ENCODE measurements around the gene DDX1.
"Not testable (repeated sequence)": the region's sequence is repeated elsewhere in the genome, so short reads cannot be mapped to it uniquely, and the experiment has no call there.

Gene DDX1

DNA sequence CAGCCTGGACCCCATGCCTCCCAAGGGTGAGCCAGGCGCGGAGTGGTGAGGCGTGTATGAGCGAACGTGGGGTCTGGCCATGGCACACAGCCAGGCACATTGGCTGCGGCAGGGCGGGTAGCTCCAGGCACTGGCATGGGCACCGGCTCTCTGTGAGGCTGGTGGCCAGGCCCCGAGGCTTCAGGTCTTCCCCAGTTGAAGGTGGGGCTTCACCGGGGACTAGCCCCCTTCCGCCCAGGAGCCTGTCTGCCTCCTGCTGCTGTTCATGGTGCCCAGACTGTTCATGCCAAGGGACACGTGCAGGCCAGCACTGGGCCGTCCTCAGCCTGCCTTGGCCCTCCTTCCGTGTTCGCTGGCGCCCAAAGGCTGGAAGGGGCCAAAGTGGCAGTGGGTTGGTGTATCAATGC, 26.8 kb downstream of the DDX1 start:
- DNase-seq, result no peak

DNA sequence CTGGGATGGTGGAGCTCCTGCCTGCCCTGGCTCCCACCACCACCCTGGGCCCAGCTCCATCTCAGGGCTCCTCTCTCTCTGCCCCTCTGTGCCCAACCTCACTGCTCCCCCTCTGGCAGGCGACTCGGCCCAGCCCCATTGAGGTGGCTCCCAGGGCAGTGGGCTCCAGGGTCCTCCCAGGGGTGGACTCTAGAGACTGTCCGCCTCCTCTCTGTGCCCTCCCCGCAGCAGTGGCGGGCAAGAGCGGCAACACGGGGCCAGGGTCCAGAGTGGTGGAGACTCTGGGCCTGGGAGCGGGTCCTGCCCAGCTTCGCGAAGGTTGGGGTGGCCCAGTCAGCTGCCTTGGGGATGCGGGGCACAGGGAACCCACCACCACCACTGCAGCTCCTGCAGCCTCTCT, 27.4 kb downstream of the DDX1 start:
- no peak for DNase-seq

DNA sequence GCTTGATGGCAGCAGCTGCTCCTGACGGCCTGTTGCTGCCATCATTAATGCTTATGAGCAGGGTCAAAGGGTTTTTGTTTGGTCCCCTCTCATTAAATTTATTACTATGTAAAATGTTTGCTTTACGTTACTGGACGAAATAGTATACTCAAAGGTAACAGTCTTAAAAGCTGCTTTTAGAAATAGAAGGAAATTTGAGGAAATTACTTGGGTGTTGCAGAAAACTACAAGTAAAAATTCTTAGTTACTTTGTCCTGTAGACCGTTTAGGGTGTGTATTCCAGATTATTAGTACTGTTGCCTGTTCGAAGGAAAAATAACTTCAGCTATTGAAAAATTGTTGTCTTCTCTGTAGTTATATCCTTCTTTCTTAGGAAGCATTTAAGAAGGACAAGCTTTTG, 27.8 kb downstream of the DDX1 start:
- DNase-seq, result no peak

DNA sequence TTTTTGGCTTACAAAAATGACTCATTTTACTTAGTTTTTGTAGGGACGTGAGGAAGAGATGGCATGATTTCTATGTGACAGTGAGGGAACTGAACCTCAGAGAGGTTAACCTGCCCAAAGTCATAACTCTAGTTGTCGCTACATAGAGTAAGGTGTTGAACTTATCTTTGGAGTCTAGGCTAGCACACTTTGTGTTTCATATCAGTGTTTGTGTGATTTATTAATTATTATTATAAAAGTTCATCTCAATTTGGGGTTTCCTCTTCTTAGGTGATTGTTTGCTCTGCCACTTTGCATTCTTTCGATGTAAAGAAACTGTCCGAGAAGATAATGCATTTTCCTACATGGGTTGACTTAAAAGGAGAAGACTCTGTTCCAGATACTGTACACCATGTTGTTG, 28.3 kb downstream of the DDX1 start:
- no peak for DNase-seq

DNA sequence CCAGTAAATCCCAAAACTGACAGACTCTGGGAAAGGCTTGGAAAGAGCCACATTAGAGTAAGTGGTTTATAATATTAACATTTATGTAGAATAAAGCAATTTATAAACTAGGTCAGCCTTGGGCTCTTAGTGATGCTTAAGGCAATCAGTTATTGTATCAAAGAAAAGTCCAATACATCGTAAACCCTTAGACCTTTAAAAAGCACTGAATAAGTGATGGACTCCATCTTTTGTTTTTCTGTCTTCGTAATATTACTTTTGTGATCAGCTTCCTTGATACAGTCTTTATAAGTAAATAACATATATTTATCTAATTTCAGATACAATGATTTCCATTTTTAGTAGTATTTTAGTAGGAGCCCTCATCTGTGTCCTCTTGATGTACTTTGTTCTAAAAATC, 28.7 kb downstream of the DDX1 start:
- no peak for DNase-seq

DNA sequence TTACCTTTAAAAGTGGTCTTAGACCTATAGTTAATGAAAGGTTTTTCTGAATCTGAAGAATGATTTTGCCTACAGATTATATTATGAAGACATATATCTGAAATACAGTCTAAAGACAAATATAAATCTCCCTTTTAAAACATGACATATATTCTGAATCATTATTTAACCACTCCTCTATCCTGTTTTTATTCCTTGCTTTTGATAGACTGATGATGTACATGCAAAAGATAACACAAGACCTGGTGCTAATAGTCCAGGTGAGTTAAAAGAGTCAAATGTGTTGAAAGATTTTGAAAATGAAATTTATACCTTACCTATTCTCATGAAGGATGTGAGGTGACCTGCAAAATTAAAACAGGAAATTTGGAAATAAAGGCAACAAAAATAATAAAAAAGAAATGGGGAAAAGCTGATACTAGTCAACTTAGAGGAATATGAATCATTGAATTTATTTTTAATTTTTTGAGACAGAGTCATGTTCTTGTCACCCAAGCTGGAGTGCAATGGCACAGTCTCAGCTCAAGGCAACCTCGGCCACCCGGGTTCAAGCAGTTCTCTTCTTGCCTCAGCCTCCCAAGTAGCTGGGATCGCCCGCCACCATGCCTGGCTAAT, 29.3 kb downstream of the DDX1 start:
- DNase-seq, result no peak

DNA sequence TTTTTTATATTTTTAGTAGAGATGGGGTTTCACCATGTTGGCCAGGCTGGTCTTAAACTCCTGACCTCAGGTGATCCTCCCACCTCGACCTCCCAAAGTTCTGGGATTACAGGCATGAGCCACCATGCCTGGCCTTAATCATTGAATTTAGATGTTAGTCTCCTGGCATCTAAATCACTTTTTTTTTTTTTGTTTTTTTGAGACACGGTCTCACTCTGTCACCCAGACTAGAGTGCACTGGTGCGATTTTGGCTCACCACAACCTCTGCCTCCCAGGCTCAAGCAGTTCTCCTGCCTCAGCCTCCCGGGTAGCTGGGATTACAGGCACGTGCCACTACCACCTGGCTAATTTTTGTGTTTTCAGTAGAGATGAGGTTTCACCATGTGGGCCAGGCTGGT, 29.8 kb downstream of the DDX1 start:
- DNase-seq, result not testable (repeated sequence)

DNA sequence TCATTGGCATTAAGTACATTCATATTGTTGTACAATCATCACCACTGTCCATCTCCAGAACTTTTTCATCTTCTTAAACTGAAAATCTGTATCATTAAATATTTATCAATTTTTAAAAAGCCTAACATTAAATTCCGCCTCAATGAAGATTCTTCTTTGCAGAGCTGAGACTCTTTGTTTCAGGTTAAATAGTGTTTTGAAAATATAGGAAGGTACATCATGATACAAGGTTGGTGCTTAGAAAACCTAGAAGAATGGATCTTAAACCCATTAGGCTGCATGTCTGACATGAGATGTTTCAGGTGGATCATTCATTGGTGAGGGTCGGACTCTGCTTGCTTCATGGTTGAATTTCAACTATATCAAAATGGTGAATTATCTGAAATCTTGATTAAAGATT, 30.5 kb downstream of the DDX1 start:
- no peak for DNase-seq

DNA sequence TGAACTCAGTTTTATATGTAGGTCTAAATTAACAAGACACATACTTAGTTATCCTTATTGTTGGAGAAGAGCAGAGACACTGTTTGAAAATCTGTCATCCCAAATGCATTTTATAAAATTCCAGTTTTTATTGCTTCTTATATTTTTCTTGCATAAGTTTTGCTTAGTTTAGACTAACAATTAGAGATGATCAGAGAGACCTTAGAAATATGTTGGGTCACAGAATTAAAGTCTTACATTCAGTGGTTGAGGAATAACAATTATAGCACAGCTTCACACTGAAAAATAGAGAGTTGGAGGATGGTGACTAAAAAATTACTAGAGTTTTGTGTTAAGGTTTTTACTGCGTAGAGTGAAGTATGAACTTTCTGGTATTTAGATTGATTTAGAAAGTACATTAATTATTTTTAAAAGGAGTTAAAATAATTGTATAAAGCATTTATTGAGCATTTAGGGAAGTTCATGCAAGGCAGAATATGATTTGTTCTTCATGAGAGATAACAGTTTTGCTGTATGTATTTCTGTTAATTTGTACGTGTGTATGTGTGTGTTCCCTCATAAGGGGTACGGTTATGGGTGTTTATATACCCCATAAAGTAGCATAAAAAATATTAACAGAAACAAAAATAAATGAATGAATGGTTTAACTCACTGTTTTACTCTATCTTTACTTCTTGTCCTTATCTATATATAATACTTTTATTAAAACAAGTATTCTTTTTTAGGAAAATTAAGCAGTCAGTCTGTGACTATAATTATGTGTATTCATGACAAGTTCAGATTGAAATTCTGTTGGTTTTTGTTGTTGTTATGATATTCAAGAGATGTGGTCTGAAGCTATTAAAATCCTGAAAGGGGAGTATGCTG, 31.2 kb downstream of the DDX1 start:
- no peak for DNase-seq

DNA sequence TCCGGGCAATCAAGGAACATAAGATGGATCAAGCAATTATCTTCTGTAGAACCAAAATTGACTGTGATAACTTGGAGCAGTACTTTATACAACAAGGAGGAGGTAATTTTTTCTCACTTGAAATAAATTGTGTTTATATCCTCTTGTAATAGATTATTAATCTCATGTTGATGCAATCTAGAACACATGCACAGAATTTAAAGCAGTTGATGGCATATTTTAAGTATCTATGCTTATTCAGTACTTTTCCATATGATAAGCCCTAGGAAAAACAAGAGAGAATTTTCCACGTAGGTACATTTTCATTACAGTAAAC, 31.8 kb downstream of the DDX1 start:
- DNase-seq, result no peak

DNA sequence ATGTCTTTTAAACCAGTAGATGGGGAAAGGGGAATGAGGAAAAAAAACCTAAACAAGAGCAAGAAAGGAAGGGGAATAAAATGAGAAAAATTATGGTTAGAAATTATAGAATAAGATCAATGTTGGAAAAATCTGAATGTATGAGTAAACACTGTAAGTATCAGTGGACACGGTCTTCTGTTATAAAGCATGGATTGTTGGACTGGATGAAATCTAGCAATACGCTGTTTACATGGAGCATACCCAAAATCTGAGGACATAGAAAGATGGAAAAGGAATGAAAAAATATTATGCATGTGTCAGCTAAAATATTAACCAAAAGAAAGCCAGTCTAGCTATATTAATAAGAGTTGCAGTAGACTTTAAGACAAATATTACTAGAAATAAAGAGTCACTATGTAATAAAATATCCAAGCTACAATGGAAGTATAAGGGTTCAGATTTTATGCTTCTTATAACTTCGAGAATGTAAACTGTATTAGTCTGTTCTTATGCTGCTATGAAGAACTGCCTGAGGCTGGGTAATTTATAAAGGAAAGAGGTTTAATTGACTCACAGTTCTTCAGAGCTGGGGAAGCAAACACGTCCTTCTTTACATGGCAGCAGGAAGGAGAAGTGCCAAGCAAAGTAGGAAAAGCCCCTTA, 32.4 kb downstream of the DDX1 start:
- no peak for DNase-seq

DNA sequence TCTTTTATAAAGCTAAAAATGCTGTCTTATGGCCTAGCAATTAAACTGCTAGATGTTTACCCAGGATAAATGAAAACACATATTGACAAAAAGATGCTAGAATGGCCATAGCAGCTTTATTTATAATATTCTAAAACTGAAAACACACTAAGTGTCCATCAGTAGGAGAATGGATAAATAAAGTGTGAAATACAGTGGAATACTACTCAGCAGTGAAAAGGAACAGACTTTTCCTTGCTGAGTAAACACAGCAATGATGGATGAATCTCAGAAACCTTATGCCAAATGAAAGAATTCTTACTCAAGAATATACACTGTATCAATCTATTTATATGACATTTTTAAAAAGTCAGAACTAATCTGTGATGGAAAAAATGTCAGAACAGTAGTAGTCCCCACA, 33.2 kb downstream of the DDX1 start:
- DNase-seq, result no peak

DNA sequence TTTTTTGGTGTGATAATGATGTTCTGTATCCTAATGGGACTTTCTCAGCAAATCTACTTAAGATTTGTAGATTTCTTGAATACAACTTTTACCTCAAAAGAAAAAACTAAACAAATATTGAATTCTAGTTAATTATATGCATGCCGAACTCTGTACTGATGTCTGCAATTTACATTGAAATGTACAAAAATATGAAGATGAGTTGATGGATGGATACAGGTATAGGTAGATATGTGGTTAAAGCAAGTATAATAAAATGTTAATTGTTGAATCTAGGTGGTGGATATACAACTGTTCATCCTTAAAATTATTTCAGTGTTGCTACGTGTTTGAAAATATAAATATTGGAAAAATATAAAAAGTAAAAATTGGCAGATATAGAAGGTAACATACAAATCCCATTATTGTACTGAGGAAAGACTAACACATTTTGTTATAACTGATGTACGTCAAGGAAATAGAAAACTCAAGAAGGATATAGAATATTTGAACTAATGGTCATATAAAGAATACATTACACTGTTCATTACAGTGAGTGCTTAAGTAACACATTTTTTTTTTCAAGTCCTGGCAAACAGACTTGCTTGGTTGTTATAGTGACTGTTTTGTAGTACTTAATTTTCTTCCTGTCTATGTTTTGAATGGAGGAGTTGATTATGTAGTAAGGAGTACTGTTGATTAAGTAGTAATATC, 33.8 kb downstream of the DDX1 start:
- DNase-seq, result no peak

DNA sequence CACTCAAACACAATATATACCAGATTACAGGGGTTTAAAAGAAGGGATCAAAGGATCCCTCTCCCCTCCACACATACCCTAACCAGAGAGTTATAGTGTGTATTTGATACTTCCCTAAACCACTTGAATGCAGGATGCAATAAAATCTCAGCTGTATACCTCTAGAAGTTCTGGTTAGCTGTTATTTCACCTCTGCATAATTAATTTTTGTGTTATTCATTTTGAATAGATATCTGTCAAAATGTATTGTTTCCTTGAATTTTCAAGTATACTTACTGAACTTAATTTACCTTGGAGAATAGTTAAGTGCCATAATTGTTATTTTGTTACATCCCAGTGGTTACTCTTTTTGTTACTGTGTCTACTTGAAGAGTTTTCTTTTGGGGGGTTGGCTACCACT, 34.5 kb downstream of the DDX1 start:
- no peak for DNase-seq

DNA sequence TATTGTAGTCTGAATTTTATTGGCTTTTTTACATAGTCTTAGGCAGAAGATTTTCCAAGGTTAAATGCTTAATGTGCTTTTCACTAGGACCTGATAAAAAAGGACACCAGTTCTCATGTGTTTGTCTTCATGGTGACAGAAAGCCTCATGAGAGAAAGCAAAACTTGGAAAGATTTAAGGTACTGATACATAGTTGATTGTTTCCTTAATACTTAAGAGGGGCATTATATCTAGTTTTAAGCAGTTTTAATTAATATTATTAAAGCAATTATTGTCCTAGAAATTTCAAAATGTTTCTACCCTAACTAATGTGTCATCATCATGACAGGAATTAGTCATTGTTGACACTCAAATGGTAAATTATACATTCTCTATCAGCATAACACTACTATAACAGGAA, 35.3 kb downstream of the DDX1 start:
- no peak for DNase-seq

DNA sequence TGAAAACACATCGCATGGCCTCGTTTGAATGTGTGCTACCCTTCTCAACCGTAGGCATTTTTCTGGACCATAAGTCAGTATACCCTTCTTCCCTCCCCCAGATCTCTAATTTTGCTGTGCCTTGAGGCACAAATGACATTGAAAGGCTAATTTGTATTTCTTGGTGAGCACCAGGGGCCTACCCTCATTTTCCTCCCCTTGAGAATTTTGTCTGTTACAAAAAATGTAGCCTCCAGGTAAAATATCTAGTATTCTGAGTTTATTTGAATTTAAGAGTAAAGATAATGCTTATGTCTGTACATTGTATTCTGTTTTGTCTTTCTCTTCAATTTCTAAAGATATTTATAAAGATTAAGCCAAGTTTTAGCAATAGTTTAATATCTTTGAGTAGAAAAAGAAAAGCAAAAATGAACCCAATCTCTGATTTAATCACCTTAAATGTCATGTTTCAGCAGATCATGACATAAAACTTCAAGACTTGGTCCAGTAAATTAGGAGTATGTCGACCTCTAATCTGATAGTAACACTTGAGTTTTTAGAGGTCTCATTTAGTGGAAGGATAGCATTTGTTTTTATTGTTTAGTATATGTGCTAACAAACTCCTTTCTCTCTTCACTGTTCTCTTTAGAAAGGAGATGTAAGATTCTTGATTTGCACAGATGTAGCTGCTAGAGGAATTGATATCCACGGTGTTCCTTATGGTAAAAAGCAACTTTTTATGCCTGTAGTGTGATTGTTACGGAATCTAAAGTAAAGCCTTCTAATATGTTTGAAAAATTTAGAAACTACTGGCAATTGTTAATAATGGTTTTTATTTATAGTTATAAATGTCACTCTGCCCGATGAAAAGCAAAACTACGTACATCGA, 36.4 kb downstream of the DDX1 start:
- no peak for DNase-seq

DNA sequence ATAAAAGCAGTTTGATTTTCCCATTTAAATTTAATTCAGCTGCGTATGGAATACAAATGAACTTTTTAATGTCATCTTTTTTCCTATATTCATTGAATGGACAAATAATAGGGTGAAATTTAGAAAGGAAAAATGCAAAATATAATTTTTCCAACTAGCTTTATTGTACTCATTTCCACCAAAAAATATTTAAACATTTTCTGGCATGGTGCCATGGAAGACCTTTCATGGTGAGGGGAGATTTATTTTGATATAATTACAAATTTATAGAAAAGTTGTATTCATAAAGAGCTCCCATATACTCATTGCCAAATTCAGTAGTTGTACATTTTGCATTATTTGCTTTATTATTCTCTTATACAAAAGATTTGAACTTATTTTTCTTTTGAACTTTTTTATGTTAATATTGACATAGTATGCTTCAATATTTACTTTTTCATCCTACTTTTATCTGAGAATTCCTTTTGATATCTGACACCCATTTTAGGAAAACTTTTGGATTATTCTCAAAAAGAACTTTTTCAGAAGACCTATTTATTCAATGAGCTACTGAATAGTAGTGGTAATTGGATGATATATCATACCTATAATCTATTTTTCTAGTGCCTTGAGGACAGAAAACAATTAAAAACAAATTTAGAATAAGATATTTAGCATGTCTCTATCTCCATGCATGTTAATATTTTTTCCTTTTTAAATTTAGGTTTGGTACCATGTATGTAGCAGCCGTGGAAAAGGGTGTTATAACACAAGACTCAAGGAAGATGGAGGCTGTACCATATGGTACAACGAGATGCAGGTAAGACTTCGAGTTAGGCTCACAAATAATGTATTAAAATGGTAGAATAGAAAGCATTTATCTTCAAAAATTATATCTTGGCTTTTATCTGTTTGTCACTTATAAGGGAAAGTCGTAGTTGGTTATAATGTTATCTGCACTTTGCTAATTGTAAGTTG, 37.5 kb downstream of the DDX1 start:
- no peak for DNase-seq

DNA sequence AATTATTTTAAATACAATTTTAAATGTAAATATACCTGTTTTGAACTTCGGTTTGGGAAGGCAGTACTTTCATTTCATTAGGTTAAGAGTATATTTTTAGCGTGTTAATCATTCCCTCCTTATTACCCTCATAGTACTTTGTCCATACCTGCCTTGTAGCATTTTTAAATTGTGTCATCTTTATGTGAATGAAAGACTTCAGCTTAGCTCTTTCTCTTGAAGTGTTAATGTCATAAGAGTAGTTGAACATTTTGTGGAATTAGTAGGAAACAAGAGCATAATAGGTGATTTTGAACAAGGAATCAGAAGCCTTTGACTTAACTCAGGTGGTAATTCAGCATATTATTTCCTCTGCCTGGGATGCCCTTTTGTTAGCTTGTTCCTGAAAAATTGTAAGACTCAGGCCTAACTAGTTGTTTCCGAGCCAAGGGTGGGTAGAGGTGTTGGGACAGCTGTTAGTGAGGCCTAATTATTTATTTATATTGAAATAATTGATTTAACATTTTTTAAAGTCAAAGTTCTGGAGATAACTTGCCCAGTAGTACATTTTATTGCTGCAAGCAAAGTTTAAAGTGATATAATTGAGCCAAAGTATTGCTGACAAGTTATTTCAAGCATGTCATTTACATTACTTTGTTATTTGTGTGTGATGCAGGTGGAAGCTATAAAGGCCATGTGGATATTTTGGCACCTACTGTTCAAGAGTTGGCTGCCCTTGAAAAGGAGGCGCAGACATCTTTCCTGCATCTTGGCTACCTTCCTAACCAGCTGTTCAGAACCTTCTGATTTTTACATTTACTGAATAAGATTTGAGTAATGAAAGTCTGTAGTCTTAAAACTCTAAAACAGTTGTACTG, 38.7 kb downstream of the DDX1 start:
- no peak for DNase-seq

DNA sequence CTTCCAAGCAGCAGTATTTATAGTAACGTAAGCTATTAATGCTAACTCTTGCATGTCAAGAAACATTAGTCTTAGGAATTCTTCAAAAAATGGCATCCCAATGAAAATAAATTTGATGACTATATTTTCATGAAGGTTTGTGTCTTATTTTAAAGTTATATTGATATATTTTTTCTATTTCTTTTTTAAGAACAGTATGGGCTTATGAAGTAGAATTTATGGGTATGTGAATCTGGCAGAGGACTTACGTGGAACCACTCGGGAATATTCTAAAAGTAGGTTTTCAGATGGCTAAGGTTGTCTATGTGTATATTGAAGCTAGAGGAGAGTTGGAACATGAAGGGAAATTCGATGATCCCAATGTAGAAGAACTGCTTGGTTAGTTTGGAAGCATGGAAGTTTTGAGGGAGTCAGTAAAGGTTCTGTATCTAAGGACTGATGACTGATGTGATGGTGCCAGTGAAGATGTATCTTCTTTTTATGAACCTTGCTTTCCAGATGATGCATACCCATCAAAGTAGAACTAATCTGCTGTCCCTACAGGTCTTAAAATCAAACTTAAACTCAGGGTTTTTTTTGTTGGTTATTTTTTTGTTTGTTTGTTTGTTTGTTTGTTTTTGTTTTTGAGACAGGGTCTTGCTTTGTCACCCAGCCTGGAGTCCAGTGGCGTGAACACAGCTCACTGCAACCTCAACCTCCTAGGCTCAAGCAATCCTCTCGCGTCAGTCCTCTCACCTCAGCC, 39.5 kb downstream of the DDX1 start:
- DNase-seq, result no peak

DNA sequence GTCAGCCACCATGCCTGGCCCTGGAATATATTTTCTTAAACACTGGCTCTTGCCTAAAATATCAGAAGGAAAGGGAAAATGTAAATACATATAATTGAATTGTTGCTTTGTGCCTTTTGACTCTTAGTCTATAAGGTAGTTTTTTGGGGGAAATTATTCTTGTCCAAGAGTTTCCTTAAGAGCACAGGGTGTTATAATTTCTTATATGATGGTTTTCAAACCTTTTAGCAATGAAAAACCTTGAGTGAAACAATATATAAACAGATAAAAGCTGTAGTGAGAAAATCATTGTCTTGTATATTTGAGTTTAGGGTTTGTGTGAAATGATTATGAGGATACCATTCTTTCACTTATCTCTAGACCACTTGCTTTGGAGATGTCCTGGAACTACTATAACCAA, 40.2 kb downstream of the DDX1 start:
- no peak for DNase-seq
